HG03432 (cell line): ENCODE measurements around the gene PPM1G.
"Not testable (repeated sequence)": the region's sequence is repeated elsewhere in the genome, so short reads cannot be mapped to it uniquely, and the experiment has no call there.

ENCODE experiments used
- ATAC-seq: cut with Tn5 transposase; IDR thresholded peaks from one replicate; pipeline ENCODE4 v1.9.1; 2021; ENCODE audit warnings: mild to moderate bottlenecking, moderate library complexity; ENCODE audit not compliant: unreplicated experiment

The PPM1G gene

DNA sequence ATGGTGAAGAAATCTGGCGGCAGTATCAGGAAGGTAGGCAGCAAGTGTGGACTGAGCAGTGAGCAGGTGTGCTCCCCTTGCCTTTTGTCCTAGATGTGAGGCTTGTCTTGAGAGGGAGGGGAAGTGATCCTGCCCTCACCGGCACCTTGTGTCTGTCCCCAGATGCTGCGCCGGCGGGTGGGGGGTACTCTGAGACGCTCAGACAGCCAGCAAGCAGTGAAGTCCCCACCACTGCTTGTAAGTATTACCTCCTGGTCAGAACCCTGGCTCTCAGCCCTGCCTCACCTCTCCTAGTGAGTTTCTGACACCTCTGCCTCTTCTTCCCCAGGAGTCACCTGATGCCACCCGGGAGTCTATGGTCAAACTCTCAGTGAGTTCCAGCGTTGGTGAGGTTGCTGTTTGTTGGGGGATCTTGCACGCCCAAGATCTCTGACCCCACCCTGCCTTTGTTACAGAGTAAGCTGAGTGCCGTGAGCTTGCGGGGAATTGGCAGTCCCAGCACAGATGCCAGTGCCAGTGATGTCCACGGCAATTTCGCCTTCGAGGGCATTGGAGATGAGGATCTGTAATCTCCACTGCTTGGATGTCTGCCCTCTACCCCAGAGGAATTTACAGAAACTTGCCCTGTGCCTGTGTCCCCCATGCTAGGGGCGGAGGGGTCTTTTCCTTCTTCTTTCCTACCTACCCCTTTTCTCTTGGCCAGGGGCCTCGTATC lies 33.1 kb downstream of the PPM1G start:
- no peak for ATAC-seq

GRCh38 chr2:27375513-27376099 lies 33.8 kb downstream of the PPM1G start:
- no peak for ATAC-seq

GRCh38 chr2:27373567-27373966 lies 35.8 kb downstream of the PPM1G start:
- no peak for ATAC-seq

DNA sequence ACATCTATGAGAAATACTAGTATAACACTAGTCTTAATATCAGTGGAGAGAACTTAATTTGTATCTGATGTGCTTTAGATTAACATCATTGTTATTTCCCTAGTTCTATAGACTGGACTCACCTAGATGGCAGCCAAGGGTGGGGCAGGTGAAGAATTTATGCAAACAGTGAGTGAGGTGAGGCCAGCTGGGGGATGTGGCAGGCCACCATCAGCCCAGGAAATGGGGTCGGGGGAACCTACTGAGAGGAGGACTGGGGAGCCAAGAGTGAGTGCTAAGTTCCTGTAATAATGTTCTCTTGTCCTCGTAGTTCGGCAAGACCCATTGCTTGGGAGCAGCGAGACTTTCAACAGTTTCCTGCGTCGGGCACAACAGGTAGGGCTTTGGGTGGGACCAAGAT lies 36.5 kb downstream of the PPM1G start:
- ATAC-seq, result no peak

DNA sequence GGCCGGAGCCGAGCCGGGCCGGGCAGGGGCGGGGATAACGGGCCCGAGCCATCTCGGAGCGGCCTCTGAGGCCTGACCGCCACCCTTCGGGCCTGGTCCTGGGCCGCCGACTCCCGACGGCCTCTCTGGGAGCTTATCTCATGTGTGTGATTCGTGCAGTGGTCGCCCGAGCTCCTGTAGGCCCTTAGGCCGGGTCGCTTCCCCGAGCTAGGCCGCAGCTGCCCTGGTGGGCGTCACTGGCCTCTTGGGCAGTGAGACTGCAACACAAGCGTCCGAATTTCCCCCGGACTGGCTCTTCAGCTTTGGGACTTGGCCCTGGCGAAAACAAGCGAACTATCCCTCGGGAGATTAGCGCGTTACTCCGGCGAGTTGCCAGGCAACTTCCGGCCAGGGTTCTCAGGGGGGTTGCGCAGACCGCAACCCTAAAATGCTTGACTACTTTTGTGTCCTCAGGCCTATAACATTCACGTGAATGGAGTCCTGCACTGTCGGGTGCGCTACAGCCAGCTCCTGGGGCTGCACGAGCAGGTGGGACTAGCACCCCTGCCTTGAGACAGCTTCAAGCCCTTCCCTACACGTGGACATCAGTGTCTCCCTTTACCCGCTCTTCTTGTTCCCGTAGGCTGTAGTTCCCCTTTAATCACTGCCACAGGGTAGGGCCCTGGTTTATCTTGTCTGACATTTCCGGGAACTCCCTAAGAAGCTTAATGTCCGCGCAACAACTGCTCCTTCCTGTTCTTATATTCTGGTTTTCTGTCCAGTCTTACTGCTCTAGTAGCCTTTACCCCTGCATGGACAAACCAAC lies 38.4 kb downstream of the PPM1G start:
- ATAC-seq, result peak; percentile 30

GRCh38 chr2:27370026-27370815 lies 39.2 kb downstream of the PPM1G start, which contains the start of the genes EIF2B4 and SNX17:
Gene EIF2B4 (minus strand): TSS chr2:27370338. CDS start chr2:27370314, 24 bp downstream.
Gene SNX17 (plus strand): TSS chr2:27370616. CDS start chr2:27370744, 128 bp downstream.
- ATAC-seq, result peak; percentile 90

DNA sequence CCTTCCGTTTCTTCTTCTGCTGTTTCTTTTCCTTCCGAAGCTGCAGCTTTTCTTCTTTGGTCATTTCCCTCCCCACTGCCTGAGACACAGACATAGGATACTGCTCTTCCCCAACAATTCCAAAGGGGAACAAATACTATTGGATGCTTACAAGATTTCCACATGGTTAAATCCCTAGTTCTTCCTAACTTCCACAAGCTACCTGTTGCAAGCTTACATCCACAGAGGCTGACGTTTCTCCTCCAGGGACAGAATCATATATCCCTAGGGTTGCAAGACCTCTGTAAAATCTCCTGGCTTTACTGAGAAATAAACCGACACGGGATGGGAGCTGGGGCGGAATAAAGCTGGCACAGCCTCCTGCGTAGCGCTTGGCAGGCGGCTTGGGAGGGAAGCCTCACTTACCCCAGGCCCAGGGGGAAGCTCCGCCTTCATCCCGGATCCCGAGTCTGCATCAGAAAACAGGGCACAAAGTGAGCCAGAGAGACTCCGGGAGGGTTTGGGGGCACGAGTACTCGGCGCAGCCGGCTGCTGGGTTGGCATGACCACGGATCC lies 39.8 kb downstream of the PPM1G start:
- no peak for ATAC-seq

GRCh38 chr2:27363933-27364332 lies 45.5 kb downstream of the PPM1G start:
- ATAC-seq, result no peak

GRCh38 chr2:27362678-27363420 lies 46.5 kb downstream of the PPM1G start:
- no peak for ATAC-seq

DNA sequence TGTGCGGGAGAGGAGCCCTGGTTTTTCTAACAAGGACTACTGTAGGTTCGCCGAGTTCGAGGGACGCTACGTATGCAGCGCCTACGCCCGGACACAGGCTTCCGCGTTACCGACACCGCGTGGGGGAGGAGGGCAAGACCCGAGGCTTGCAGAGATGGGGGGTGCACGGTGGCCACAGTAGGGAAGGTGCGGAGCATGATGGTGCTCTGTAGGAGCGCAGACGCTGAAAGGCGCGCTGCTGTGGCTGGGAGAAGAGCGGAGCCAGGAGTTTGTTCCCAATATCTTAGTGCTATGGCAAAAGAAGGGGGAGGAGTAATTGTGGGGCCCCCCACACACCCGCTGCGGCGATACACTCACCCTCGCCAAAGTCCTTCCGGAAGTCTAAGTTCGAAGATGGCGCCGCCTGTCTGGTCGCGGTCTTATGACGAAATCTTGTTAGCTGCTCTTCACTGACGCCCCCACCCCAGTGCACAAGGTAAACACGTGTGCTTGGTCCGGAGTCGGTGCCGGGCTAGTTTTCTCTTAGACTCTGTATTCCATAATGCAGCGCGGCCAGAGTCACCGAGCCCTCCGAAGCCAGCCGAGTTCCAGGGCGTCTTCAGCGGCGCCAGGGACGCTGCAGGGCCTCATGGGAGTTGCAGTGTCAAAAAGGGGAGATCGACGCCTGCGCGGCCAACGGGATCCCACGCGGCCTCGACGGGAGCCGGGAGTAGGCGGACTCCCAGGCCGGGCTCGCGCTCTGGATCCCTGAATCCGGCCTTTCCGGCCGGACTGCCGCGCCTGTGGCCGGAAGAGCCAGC lies 52.8 kb downstream of the PPM1G start, which contains the start of gene GTF3C2:
Gene GTF3C2, minus strand, starts transcription at position 383 of the 800 bp plus-strand sequence. CDS start 13,210 bp downstream, outside the sequence.
- peak; percentile 86 for ATAC-seq

GRCh38 chr2:27356056-27356381 lies 53.4 kb downstream of the PPM1G start:
- peak; percentile 28 for ATAC-seq

DNA sequence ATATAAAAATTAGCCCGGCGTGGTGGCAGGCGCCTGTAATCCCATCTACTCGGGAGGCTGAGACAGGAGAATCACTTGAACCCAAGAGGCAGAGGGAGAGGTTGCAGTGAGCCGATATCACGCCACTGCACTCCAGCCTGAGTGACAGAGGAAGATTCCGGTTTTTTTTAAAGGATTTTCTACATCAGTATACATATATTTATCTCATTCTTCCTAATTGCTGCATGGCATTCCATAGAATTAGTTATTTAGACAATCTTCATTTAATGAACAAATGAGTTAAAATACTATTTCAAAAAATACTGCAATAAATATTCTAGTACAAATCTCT lies 54.8 kb downstream of the PPM1G start:
- no peak for ATAC-seq

DNA sequence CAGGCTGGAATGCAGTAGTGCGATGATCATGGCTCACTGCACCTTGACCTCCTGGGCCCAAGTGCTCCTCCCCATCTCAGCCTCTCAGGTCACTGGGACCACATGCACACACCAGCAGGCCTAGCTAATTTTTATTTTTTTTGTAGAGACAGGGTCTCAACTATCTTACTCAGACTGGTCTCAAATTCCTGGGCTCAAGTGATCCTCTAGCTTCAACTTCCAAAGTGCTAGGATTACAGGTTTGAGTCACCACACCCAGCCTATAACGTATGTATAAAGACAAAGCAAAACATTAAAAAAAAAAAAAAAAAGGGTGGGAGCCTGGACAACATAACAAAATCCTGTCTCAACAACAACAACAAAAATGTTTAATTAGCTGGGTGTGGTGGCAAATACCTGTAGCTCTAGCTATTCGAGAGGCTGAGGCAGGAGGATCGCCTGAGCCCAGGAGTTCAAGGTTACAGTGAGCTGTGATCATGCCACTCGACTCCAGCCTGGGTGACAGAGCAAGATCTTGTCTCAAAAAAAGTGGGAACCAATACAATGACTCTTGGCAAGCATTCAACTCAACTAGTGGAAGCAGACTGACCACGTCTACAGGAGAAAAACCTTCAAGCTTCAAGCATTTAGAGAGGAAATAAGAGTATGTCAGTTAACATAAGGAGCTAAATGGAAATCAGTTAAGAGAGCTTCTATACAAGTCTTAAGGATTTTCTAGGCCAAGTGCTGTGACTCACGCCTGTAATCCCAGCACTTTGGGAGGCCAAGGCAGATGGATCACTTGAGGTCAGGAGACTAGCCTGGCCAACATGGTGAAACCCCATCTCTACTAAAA lies 55.4 kb downstream of the PPM1G start:
- no peak for ATAC-seq

DNA sequence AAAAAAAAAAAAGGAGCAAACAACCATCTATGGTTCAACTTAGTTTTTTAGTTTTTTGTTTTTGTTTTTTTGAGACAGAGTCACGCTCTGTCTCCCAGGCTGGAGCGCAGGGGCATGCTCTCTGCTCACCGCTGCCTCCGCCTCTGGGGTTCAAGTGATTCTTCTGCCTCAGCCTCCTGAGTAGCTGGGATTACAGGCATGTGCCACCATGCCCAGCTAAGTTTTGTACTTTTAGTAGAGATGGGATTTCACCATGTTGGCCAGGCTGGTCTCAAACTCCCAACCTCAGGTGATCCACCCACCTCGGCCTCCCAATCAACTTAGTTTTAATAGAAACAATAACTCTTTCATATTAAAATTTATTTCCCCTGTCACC lies 56.0 kb downstream of the PPM1G start:
- ATAC-seq, result not testable (repeated sequence)

DNA sequence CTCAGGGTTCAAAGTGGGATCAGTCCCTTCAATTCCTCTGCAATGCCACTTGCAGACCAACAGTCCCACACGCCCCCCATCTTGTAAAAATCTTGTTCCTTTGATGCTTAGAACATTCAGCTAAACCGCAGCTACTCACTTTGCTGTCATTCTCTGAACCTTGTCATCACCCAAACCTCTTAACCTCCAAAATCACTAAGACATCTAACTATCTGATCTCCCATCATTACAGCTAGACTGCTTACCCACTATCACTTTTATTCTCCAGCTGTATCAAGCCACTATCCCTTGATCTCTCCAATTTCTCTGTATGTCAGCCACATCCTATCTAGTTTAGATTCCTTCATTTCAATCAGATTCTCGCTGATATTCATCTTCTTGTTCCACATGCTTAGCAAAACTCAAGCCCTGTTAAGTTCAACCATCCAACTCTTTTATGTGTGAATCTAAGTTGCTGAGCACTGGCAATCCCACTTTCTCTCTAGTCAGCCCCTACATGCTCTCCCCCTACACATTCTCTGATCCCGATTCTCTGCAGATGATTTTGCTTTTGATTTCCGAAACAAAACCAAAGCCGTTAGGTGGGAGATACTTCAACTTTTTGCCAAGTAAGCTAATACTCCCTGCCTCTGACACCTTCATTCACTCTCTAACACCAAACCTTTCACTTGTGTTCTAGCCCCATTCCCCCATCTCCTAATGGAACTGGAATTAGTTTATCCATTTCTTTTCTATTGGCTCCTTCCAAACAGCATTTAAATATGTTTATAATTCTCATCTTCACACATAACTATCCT lies 57.4 kb downstream of the PPM1G start:
- no peak for ATAC-seq

GRCh38 chr2:27350106-27350693 lies 59.2 kb downstream of the PPM1G start:
- ATAC-seq, result no peak

DNA sequence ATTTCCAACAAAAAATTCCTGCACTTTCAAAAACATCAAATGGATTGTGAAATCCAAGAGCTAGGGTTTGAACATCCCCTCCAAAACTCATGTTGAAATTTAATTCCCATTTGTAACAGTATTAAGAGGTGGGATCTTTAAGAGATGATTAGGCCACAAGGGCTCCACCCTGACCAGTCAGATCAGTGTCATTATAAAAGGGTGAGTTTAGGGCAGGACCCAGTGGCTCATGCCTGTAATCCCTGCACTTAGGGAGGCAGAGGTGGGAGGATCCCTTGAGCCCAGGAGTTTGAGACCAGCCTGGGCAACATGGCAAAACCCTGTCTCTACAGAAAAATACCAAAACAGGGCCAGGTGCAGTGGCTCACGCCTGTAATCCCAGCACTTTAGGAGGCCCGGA lies 61.8 kb downstream of the PPM1G start:
- no peak for ATAC-seq
